K562 (cell line): ENCODE data around the gene HPS1. TPM values are rescaled to one million over a fixed set of nuclear protein-coding genes. Genes with fewer than 3 reads are reported as not detected.

ENCODE experiments used
- ATAC-seq: fragments of 200-7000 bp; cut with Tn5 transposase; 3 replicates; pipeline ENCODE4 v1.9.1; 2020; ENCODE audit warnings: moderate library complexity
- BruUV-seq: library from RNA; stranded (reverse); fragments of 400-500 nt; replicated peaks from 2 replicates; lab custom pipeline; 2021; lab: Mats Ljungman, UMichigan
- CTCF ChIA-PET: fragments of 300-600 bp; formaldehyde crosslinking; extraction: SDS; loops from one replicate; lab custom pipeline; 2021; ENCODE audit warnings: low intra/inter-chr PET ratio; lab: Yijun Ruan, JAX
- POLR2A ChIA-PET: fragments of 300-600, 350-650 bp; sonication (Branson Sonifier 250); formaldehyde crosslinking; extraction: SDS; loops from one replicate; lab custom pipeline; 2021; ENCODE audit warnings: antibody characterized with exemption, inconsistent platforms; lab: Yijun Ruan, JAX
- DNase-seq, 4 experiments: peaks; one replicate each; pipeline versions ENCODE4 v3.0.0 to v3.0.0-alpha.2; 2011 to 2018; ENCODE audit warnings: low spot score in 3 of 4, mixed read lengths in 3 of 4; ENCODE audit errors: extremely low read depth in 1 of 4
- FAIRE-seq: peaks from 2 replicates; lab custom pipeline; 2011; peaks lifted over from hg19 to GRCh38; lab: Jason Lieb, UNC
- H2AFZ ChIP-seq: 2 replicates; pipeline ENCODE4 v1.6.0; 2011; ENCODE audit warnings: low read depth, low read length, control low read depth, inconsistent platforms
- H3K27ac ChIP-seq: fragments of 200-600 bp; 3 replicates; pipeline ENCODE4 v1.8.0; 2011; ENCODE audit warnings: low read depth, mild to moderate bottlenecking, control low read depth, inconsistent platforms, low read length, moderate library complexity, mixed read lengths; ENCODE audit errors: extremely low read depth
- H3K27me3 ChIP-seq, 2 experiments: fragments of 300-600 bp in 1 of 2; 2 replicates in 1 of 2; 3 replicates in 1 of 2; pipeline versions ENCODE4 v1.6.0 to v1.8.0; 2011; ENCODE audit warnings: inconsistent platforms in 2 of 2, low read length in 2 of 2, mild to moderate bottlenecking in 1 of 2, mixed read lengths in 1 of 2, moderate library complexity in 1 of 2; ENCODE audit not compliant: control insufficient read depth in 2 of 2, insufficient read depth in 2 of 2
- H3K36me3 ChIP-seq: fragments of 300-600 bp; 3 replicates; pipeline ENCODE4 v1.8.0; 2011; ENCODE audit warnings: mild to moderate bottlenecking, low read length, inconsistent platforms; ENCODE audit not compliant: control insufficient read depth, insufficient read depth
- H3K4me1 ChIP-seq, 2 experiments: fragments of 200-600 bp in 1 of 2; replicated peaks in 1 of 2; 2 replicates in 1 of 2; 3 replicates in 1 of 2; pipeline versions ENCODE4 v1.5.1 to v1.8.0; 2011; ENCODE audit warnings: inconsistent platforms in 2 of 2, low read length in 2 of 2, mild to moderate bottlenecking in 1 of 2, mixed read lengths in 1 of 2, moderate library complexity in 1 of 2; ENCODE audit not compliant: control insufficient read depth in 2 of 2, insufficient read depth in 2 of 2
- H3K4me2 ChIP-seq: 2 replicates; pipeline ENCODE4 v1.6.1; 2011; ENCODE audit warnings: low read length, control low read depth, inconsistent platforms, mixed read lengths; ENCODE audit not compliant: insufficient read depth
- H3K4me3 ChIP-seq: fragments of 200-600 bp; sonication (generic), shearing (Covaris generic); 2 replicates; pipeline ENCODE4 v1.5.1; 2016; ENCODE audit warnings: control low read depth, inconsistent platforms
- H3K79me2 ChIP-seq: fragments of 200-600 bp; 3 replicates; pipeline ENCODE4 v1.8.0; 2011; ENCODE audit warnings: low read length, inconsistent platforms; ENCODE audit not compliant: control insufficient read depth, insufficient read depth
- H3K9ac ChIP-seq, 2 experiments: 2 replicates each; pipeline versions ENCODE4 v1.6.0 to v1.6.1; 2011; ENCODE audit warnings: low read depth in 2 of 2, low read length in 2 of 2, control low read depth in 1 of 2, inconsistent platforms in 1 of 2, mild to moderate bottlenecking in 1 of 2, mixed read lengths in 1 of 2; ENCODE audit not compliant: insufficient read depth in 1 of 2
- H3K9me1 ChIP-seq: one replicate; pipeline ENCODE4 v1.6.0; 2011; ENCODE audit warnings: inconsistent platforms, mild to moderate bottlenecking, low read length, moderate library complexity; ENCODE audit not compliant: control insufficient read depth, insufficient read depth
- H3K9me3 ChIP-seq: replicated peaks from 2 replicates; pipeline ENCODE4 v1.5.1; 2011; ENCODE audit warnings: low read depth, low read length, inconsistent platforms; ENCODE audit not compliant: control insufficient read depth, insufficient read depth
- H4K20me1 ChIP-seq: replicated peaks from 2 replicates; pipeline ENCODE4 v1.6.1; 2011; ENCODE audit warnings: low read length, inconsistent platforms, mixed read lengths; ENCODE audit not compliant: control insufficient read depth, insufficient read depth
- BDP1 ChIP-seq: IDR thresholded peaks from 3 replicates; pipeline ENCODE4 v1.6.1; 2011; ENCODE audit not compliant: insufficient read length, insufficient read depth
- PHF8 ChIP-seq: fragments of 200-600 bp; sonication (generic); IDR thresholded peaks from 2 replicates; pipeline ENCODE4 v1.6.1; 2012; ENCODE audit warnings: mixed run types, mild to moderate bottlenecking, inconsistent platforms, low read length, moderate library complexity, borderline replicate concordance
- ZBTB11 ChIP-seq, 3 experiments: fragments of 200-800 bp in 1 of 3; fragments of 250-450 bp in 1 of 3; fragments of 450-650 bp in 1 of 3; sonication (Bioruptor Pico) in 1 of 3; sonication (Bioruptor generic) in 1 of 3; formaldehyde crosslinking in 1 of 3; IDR thresholded peaks; 2 replicates each; pipeline versions ENCODE4 v1.6.1 to v1.8.0; 2016 to 2022; ENCODE audit warnings: mild to moderate bottlenecking in 2 of 3, missing genetic modification characterization in 2 of 3, missing compliant biosample characterization in 1 of 3, moderate library complexity in 1 of 3
- WGBS: fragments of 100-300 bp; shearing (Covaris generic); methylation state at CpG from one replicate; pipeline ENCODE4 v1.1.6; 2016; ENCODE audit warnings: low coverage, mixed read lengths; ENCODE audit not compliant: insufficient coverage; ENCODE audit errors: missing lambda C conversion rate; 5-methylcytosine and 5-hydroxymethylcytosine counted together
- in situ Hi-C: fragments of 300-500 bp; cut with MboI; formaldehyde crosslinking; loops from 4 replicates; pipeline ENCODE4 v1.15.0; 2018; ENCODE audit warnings: inconsistent platforms, mixed read lengths
- intact Hi-C: fragments of 100-400 bp; cut with micrococcal nuclease; formaldehyde crosslinking; loops from 2 replicates; pipeline ENCODE4 v1.14.2; 2022
- polyA plus RNA-seq, 8 experiments: library from polyadenylated mRNA; depleted of rRNA in 4 of 8; stranded (reverse) in 5 of 8; unstranded in 3 of 8; fragments of >200 nt; fragmentation: Nextera tagmentation in 2 of 8; fragmentation: Illumina TruSeq in 1 of 8; extraction: Ambion mirVana in 2 of 8; extraction: Trizol in 1 of 8; gene quantifications; 2 replicates each; pipeline versions ENCODE4 v1.2.1 to v1.2.3, GENCODE V29; 2011 to 2014; ENCODE audit warnings: inconsistent platforms in 1 of 8, missing spikeins in 1 of 8
- total RNA-seq, 7 experiments: library from RNA; depleted of rRNA in 6 of 7; stranded (reverse); fragments of >200 nt in 6 of 7; fragmentation: Illumina TruSeq in 2 of 7; extraction: Trizol in 2 of 7; gene quantifications; 2 replicates each; pipeline versions ENCODE4 v1.2.1 to v1.2.3, GENCODE V29; 2011 to 2021; ENCODE audit warnings: low replicate concordance in 1 of 7

Gene HPS1
- total and polyA plus RNA-seq, 9 of the 15 experiments (the other 6 are each of a cell fraction or from before 2014, with no cell fraction given): 18.1 to 43.6 (median 26.3) TPM

- H3K4me2 ChIP-seq: no peak overlapping the region
- in situ Hi-C loops: loop anchor here (10.0 kb wide), 1 partner anchor 245 kb away; no protein-coding TSS in a partner anchor
- no peak overlapping the region for H2AFZ ChIP-seq
- FAIRE-seq (no peak), ATAC-seq (no peak), DNase-seq (no peak)
- no peak overlapping the region for H3K4me3 ChIP-seq
- no peak overlapping the region for H3K27ac ChIP-seq
- no TSS peak for BruUV-seq
- ChIA-PET POLR2A (interaction anchor here (0.6 to 1.0 kb wide), 2 partner anchors 13 to 51 kb away, joined by 3 to 4 read pairs; no protein-coding TSS in a partner anchor), CTCF (no interaction called here)
- peaks cover 31% of the 10 kb centered on the region; the same call in 2 of the 3 replicates for H3K36me3 ChIP-seq
- no peak for TF ChIP-seq ZBTB11 (CRISPR knock-in tag; IDR thresholded peaks at IDR 0.05)
- no peak for TF ChIP-seq BDP1
- TF ChIP-seq PHF8: no peak
- H3K9me3 ChIP-seq: no peaks in the 10 kb centered on the region
- peaks cover 6 to 22% of the 10 kb centered on the region in 2 experiments; a peak in 4 of 5 replicates for H3K4me1 ChIP-seq
- H3K79me2 ChIP-seq: no peaks in the 10 kb centered on the region
- 93% methylated on average over 9 of the region's 17 CpGs for WGBS
- no peaks in the 10 kb centered on the region for H3K27me3 ChIP-seq
- intact Hi-C loops: no loop called here
- H3K9ac ChIP-seq: no peak overlapping the region
- no peaks in the 10 kb centered on the region for H4K20me1 ChIP-seq
- H3K9me1 ChIP-seq: no peaks in the 10 kb centered on the region
These were observed 27.1 kb downstream of the HPS1 start for GRCh38 chr10:98419469-98420261.
